CD8-positive, alpha-beta memory T cell (primary cell): ENCODE measurements around the gene SMG7. TPM values are rescaled to one million over a fixed set of nuclear protein-coding genes. Genes with fewer than 3 reads are reported as not detected.

Source experiments
- CTCF ChIA-PET: fragments of 350-600 bp; sonication (Branson Sonifier 250); formaldehyde crosslinking; loops from one replicate; lab custom pipeline; 2021; ENCODE audit warnings: antibody characterized with exemption; lab: Charles Lee
- POLR2A ChIA-PET: fragments of 350-600 bp; sonication (Branson Sonifier 250); formaldehyde crosslinking; loops from one replicate; lab custom pipeline; 2021; ENCODE audit warnings: antibody characterized with exemption; lab: Charles Lee
- DNase-seq, 5 donors: peaks; one replicate each; pipeline versions ENCODE4 v3.0.0 to v3.0.0-alpha.2; 2020 to 2022; ENCODE audit warnings: mixed read lengths in 1 of 5
- H3K27ac ChIP-seq: one replicate; pipeline ENCODE4 v1.7.0; 2013; ENCODE audit warnings: low read depth, mild to moderate bottlenecking, low read length, moderate library complexity
- H3K27me3 ChIP-seq: 2 replicates; pipeline ENCODE4 v1.7.0; 2013; ENCODE audit warnings: low read length, mild to moderate bottlenecking; ENCODE audit not compliant: insufficient read depth, poor library complexity, severe bottlenecking
- H3K36me3 ChIP-seq: 2 replicates; pipeline ENCODE4 v1.7.0; 2013; ENCODE audit warnings: mild to moderate bottlenecking, low read length, moderate library complexity; ENCODE audit not compliant: insufficient read depth
- H3K4me1 ChIP-seq: 2 replicates; pipeline ENCODE4 v1.7.0; 2013; ENCODE audit warnings: mild to moderate bottlenecking, low read length, moderate library complexity; ENCODE audit not compliant: insufficient read depth
- H3K4me3 ChIP-seq: 2 replicates; pipeline ENCODE4 v1.7.0; 2013; ENCODE audit warnings: mild to moderate bottlenecking, low read length
- H3K9me3 ChIP-seq: 2 replicates; pipeline ENCODE4 v1.7.0; 2013; ENCODE audit warnings: mild to moderate bottlenecking, low read length
- H3K27ac Mint-ChIP-seq, 8 donors: one replicate each; pipeline ENCODE4 v1.8.0; 2020 to 2021; ENCODE audit warnings: mixed read lengths in 8 of 8, mild to moderate bottlenecking in 6 of 8, inconsistent platforms in 3 of 8, moderate library complexity in 3 of 8
- H3K27me3 Mint-ChIP-seq, 2 donors: one replicate each; pipeline ENCODE4 v1.8.0; 2020 to 2021; ENCODE audit warnings: mixed read lengths in 2 of 2, mild to moderate bottlenecking in 1 of 2, moderate library complexity in 1 of 2
- H3K36me3 Mint-ChIP-seq, 3 donors: one replicate each; pipeline ENCODE4 v1.8.0; 2020 to 2021; ENCODE audit warnings: mixed read lengths in 3 of 3, inconsistent platforms in 1 of 3, mild to moderate bottlenecking in 1 of 3
- H3K4me1 Mint-ChIP-seq, 3 donors: one replicate each; pipeline ENCODE4 v1.8.0; 2020 to 2021; ENCODE audit warnings: mixed read lengths in 3 of 3, inconsistent platforms in 1 of 3, mild to moderate bottlenecking in 1 of 3
- H3K4me3 Mint-ChIP-seq, 7 donors: one replicate each; pipeline ENCODE4 v1.8.0; 2020 to 2021; ENCODE audit warnings: mixed read lengths in 7 of 7, mild to moderate bottlenecking in 6 of 7, moderate library complexity in 4 of 7, inconsistent platforms in 2 of 7
- H3K9me3 Mint-ChIP-seq, 5 donors: one replicate each; pipeline ENCODE4 v1.8.0; 2020 to 2022; ENCODE audit warnings: mixed read lengths in 5 of 5, mild to moderate bottlenecking in 3 of 5, moderate library complexity in 2 of 5, inconsistent platforms in 1 of 5
- polyA plus RNA-seq: library from polyadenylated mRNA; unstranded; fragments of 300-500 nt; fragmentation: Illumina TruSeq; gene quantifications from one replicate; pipeline ENCODE4 v1.2.3, GENCODE V29; 2021
- total RNA-seq, 2 experiments: library from RNA; stranded (reverse); gene quantifications; one replicate each; pipeline ENCODE4 v1.2.3, GENCODE V29; 2021

Gene SMG7
- total and polyA plus RNA-seq, 3 experiments from 2014 or later, result 30.5 to 74.7 (median 72.7) TPM

DNA sequence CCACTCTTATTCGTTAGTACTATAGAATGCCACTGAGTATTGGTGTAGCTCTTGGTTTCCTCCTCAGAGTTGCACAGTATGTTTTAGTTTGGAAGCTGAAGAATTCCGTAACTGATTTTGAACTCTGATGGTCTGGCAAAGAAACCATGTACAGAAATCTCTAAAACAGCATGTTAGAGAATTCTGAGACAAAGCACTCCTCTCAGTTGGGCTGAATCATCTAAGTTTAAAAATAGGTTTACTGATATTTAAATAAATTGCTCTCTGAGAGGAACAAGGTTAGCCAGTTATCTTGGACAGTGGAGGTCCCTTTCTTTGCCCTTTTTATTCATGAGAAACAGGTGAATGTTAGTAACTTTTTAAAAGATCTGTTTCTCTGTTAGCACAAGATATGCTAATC is 74.1 kb downstream of the SMG7 start:
- Histone ChIP-seq H3K36me3 (peaks cover 52% of the 10 kb centered on the region), H3K4me1 (no peaks in the 10 kb centered on the region), H3K4me3 (no peak overlapping the region), H3K27me3 (no peaks in the 10 kb centered on the region), H3K9me3 (no peaks in the 10 kb centered on the region), H3K27ac (no peak overlapping the region)
- Mint-ChIP-seq H3K4me3 (no peak overlapping the region), H3K27ac (no peak overlapping the region), H3K36me3 (peaks cover 7 to 92% (median 23%) of the 10 kb centered on the region in 3 donors), H3K27me3 (no peaks in the 10 kb centered on the region), H3K4me1 (peaks cover 0 to 5% (median 0%) of the 10 kb centered on the region in 3 donors), H3K9me3 (no peaks in the 10 kb centered on the region)
- CTCF ChIA-PET, result no interaction called here
- POLR2A ChIA-PET, result no interaction called here
- no peak for DNase-seq

DNA sequence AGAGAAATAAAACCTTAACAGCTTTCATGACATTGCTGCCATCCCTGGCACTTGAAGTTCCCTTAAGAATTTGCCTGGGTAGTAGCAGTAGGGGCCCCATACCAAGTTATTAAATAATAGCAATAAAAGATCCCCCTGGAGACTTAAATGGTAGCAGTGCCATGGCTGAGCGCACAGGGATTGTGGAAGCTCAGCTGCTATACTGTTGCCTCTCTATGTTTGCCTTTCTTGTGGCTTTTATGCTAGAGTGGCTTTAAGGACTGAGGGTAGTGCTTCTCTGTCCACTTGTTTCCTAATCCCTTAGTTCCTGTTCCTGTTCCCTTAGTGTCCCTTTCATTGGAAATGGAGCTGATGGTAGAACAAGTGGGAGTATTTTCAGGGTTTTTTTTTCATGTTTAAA is 75.8 kb downstream of the SMG7 start:
- no peak for DNase-seq
- peaks cover 7 to 97% (median 20%) of the 10 kb centered on the region in 3 donors for H3K36me3 Mint-ChIP-seq

DNA sequence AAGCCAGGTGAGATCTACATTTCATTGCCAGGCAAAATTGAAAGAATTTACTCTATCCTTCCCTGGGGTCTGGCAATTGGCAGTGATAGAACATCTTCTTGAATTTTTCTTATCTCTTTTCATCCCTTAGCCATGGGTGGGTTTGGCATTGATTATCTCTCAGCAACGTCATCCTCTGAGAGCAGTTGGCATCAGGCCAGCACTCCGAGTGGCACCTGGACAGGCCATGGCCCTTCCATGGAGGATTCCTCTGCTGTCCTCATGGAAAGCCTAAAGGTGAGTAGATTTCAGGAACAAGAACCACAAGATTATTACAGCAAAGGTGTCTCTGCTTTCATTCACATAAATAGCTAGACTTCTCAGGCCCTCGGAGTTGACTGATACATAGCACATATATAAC is 78.6 kb downstream of the SMG7 start:
- CTCF ChIA-PET, result no interaction called here
- Histone ChIP-seq H3K4me3 (no peak overlapping the region), H3K36me3 (peaks cover 50% of the 10 kb centered on the region), H3K4me1 (no peaks in the 10 kb centered on the region), H3K27ac (no peak overlapping the region), H3K27me3 (no peaks in the 10 kb centered on the region), H3K9me3 (no peaks in the 10 kb centered on the region)
- Mint-ChIP-seq H3K27me3 (no peaks in the 10 kb centered on the region), H3K4me3 (no peak overlapping the region), H3K36me3 (peaks cover 0 to 93% (median 17%) of the 10 kb centered on the region in 3 donors), H3K9me3 (no peaks in the 10 kb centered on the region), H3K27ac (peak overlapping the region in 4 of 8 donors; percentile 19 to 85 (median 76)), H3K4me1 (no peaks in the 10 kb centered on the region)
- DNase-seq, result no peak
- POLR2A ChIA-PET, result no interaction called here

More for the DNA sequence above, 75.8 kb downstream of the SMG7 start:
- Mint-ChIP-seq H3K4me3 (no peak overlapping the region), H3K4me1 (peaks cover 0 to 5% (median 0%) of the 10 kb centered on the region in 3 donors), H3K9me3 (no peaks in the 10 kb centered on the region), H3K27ac (no peak overlapping the region), H3K27me3 (no peaks in the 10 kb centered on the region)
- no peaks in the 10 kb centered on the region for H3K4me1 ChIP-seq
- no peak overlapping the region for H3K27ac ChIP-seq
- no peak overlapping the region for H3K4me3 ChIP-seq
- peaks cover 59% of the 10 kb centered on the region for H3K36me3 ChIP-seq
- H3K27me3 ChIP-seq, result no peaks in the 10 kb centered on the region
- no peaks in the 10 kb centered on the region for H3K9me3 ChIP-seq
- CTCF ChIA-PET, result no interaction called here
- POLR2A ChIA-PET, result no interaction called here

DNA sequence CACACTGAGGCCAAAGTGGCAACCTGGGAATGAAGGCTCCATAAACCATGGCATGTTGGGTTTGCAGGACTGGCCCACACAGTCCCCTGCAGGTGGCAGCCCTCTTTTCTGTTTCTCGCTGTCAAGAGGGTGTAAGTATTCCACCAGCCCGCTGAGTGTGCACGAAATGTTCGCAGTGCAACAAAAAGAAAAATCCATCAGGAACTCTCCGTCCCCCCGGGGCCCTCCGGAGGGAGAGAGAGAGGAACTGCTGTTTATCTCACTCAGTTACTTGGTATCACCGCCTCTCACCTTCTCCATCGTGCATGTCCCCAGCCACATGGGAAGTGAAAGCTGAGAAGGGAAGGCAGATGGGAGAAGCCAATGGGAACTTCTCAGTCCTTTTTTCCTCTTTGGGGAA is 79.6 kb downstream of the SMG7 start:
- H3K36me3 ChIP-seq, result peaks cover 41% of the 10 kb centered on the region

DNA sequence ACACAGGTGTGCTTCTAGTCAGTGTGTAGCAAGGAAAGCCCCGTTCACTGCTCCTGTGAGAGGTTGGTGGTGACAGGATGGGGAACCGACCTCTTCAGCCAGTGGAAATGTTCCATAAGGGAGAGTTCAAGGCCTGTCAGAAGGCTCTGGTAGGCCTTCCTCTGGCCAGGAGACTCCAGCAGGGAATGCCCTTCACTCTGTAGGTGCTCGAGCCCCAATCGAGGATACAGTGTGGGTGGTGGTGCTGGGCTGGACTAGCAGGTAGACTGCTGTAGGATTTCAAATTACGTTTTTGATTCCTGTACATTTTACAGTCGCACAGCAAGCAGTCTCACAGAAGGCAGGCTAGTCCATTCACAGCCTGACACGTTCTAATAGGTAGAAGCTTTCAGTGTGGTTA is 80.1 kb downstream of the SMG7 start:
- H3K27me3 Mint-ChIP-seq, result no peaks in the 10 kb centered on the region
- no peaks in the 10 kb centered on the region for H3K9me3 Mint-ChIP-seq
- H3K4me1 Mint-ChIP-seq, result no peaks in the 10 kb centered on the region
- Histone ChIP-seq H3K36me3 (peaks cover 36% of the 10 kb centered on the region), H3K9me3 (no peaks in the 10 kb centered on the region), H3K27me3 (no peaks in the 10 kb centered on the region), H3K4me1 (no peaks in the 10 kb centered on the region), H3K4me3 (no peak overlapping the region), H3K27ac (no peak overlapping the region)
- no peak for DNase-seq
- no peak overlapping the region for H3K4me3 Mint-ChIP-seq
- CTCF ChIA-PET, result no interaction called here
- H3K27ac Mint-ChIP-seq, result peak overlapping the region in 1 of 8 donors; percentile 85
- POLR2A ChIA-PET, result no interaction called here
- peaks cover 0 to 81% (median 17%) of the 10 kb centered on the region in 3 donors for H3K36me3 Mint-ChIP-seq

More for the DNA sequence above, 79.6 kb downstream of the SMG7 start:
- DNase-seq, result no peak
- Mint-ChIP-seq H3K36me3 (peaks cover 0 to 84% (median 17%) of the 10 kb centered on the region in 3 donors), H3K9me3 (no peaks in the 10 kb centered on the region), H3K4me3 (no peak overlapping the region), H3K27me3 (no peaks in the 10 kb centered on the region), H3K27ac (peak overlapping the region in 1 of 8 donors; percentile 42), H3K4me1 (no peaks in the 10 kb centered on the region)
- Histone ChIP-seq H3K4me1 (no peaks in the 10 kb centered on the region), H3K4me3 (no peak overlapping the region), H3K27me3 (no peaks in the 10 kb centered on the region), H3K9me3 (no peaks in the 10 kb centered on the region), H3K27ac (no peak overlapping the region)
- ChIA-PET POLR2A (no interaction called here), CTCF (no interaction called here)

DNA sequence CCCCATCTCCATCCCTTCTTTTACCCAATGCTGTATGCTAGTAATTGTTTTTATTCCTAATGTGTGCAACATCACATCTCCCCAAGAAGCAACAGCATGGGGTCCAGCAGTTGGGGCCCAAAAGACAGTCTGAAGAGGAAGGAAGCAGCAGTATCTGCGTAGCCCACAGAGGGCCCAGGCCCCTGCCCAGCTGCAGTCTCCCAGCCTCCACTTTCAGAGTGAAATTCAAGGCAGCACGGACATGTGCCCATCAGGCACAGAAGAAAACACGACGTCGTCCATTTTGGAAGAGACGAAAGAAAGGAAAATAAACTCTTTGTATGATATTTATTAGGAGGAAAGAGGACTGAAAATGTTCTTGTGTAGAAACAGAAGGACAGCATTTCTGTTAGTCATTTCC is 80.6 kb downstream of the SMG7 start:
- POLR2A ChIA-PET, result no interaction called here

DNA sequence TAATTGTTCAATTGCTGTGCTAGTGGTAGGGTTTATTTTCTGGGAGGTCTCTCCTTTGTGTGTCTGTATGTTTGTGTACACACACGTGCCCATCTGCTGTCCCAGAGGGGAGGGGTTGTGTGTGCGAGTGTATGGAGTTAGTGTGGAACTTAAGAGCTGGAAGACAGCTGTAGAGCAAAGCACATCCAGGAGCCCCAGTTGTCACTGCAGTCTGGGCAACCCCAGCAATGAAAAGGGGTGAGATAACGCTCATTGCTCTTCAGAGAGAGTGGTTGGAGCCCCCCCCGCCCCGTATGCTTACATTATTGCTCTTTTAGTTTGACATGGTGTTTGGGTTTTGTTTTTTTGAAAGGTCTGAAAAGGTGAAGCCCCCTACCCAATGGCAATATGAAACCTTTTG is 81.0 kb downstream of the SMG7 start:
- Mint-ChIP-seq H3K9me3 (no peaks in the 10 kb centered on the region), H3K4me3 (no peak overlapping the region), H3K36me3 (peaks cover 0 to 75% (median 14%) of the 10 kb centered on the region in 3 donors), H3K27ac (peak overlapping the region in 3 of 8 donors; percentile 32 to 87 (median 78)), H3K4me1 (no peaks in the 10 kb centered on the region), H3K27me3 (no peaks in the 10 kb centered on the region)
- H3K4me3 ChIP-seq, result no peak overlapping the region
- peaks cover 34% of the 10 kb centered on the region for H3K36me3 ChIP-seq
- H3K9me3 ChIP-seq, result no peaks in the 10 kb centered on the region
- ChIA-PET POLR2A (no interaction called here), CTCF (no interaction called here)
- no peaks in the 10 kb centered on the region for H3K27me3 ChIP-seq
- H3K4me1 ChIP-seq, result no peaks in the 10 kb centered on the region
- H3K27ac ChIP-seq, result no peak overlapping the region
- DNase-seq, result no peak

More for the DNA sequence above, 80.6 kb downstream of the SMG7 start:
- DNase-seq, result no peak
- Mint-ChIP-seq H3K27me3 (no peaks in the 10 kb centered on the region), H3K4me3 (no peak overlapping the region), H3K9me3 (no peaks in the 10 kb centered on the region), H3K4me1 (no peaks in the 10 kb centered on the region), H3K36me3 (peaks cover 0 to 80% (median 15%) of the 10 kb centered on the region in 3 donors), H3K27ac (peak overlapping the region in 3 of 8 donors; percentile 10 to 85 (median 78))
- CTCF ChIA-PET, result no interaction called here
- no peaks in the 10 kb centered on the region for H3K27me3 ChIP-seq
- no peak overlapping the region for H3K4me3 ChIP-seq
- peaks cover 34% of the 10 kb centered on the region for H3K36me3 ChIP-seq
- H3K9me3 ChIP-seq, result no peaks in the 10 kb centered on the region
- no peak overlapping the region for H3K27ac ChIP-seq
- H3K4me1 ChIP-seq, result no peaks in the 10 kb centered on the region

DNA sequence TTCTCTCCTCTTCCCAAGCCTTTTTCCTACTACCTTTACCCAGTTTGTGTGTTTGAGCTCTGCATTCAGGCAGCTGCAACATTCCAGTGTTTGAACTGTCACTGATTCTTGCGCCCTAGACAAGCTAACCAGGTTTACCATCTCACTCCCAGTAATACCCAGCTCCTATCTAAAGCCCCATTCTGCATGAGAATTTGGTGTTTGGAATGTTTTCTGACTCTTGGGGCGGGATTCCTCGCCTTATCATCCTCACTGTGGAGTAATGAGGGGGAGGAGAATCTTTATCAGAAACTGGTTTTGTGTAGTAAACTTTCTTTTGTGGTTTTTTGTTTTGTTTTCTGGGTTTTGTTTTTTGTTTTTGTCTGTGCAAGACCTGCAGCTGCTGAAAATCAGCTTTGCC is 81.5 kb downstream of the SMG7 start:
- DNase-seq, result no peak
- H3K9me3 ChIP-seq, result no peaks in the 10 kb centered on the region
- no peaks in the 10 kb centered on the region for H3K27me3 ChIP-seq
- H3K27ac ChIP-seq, result no peak overlapping the region
- no peak overlapping the region for H3K4me3 ChIP-seq
- H3K4me1 ChIP-seq, result no peaks in the 10 kb centered on the region
- ChIA-PET CTCF (no interaction called here), POLR2A (no interaction called here)
- Mint-ChIP-seq H3K4me3 (no peak overlapping the region), H3K36me3 (peaks cover 0 to 72% (median 11%) of the 10 kb centered on the region in 3 donors), H3K9me3 (no peaks in the 10 kb centered on the region), H3K27ac (peak overlapping the region in 2 of 8 donors; percentile 32 to 87), H3K4me1 (no peaks in the 10 kb centered on the region), H3K27me3 (no peaks in the 10 kb centered on the region)
- H3K36me3 ChIP-seq, result peaks cover 34% of the 10 kb centered on the region
